ENCODE data around the gene MBD4. TPM values are rescaled to one million over a fixed set of nuclear protein-coding genes. Genes with fewer than 3 reads are reported as not detected.
"Not testable (repeated sequence)": the region's sequence is repeated elsewhere in the genome, so short reads cannot be mapped to it uniquely, and the experiment has no call there.

The MBD4 gene
- polyA plus RNA-seq (ENCODE audit: insufficient read length in 4 of 4), result 10 to 100 TPM; 41.4 to 52.1 (median 46.6) TPM

GRCh38 chr3:129439817-129440617, at the start of gene MBD4, which contains the start of gene IFT122:
Gene MBD4, minus strand, starts transcription at chr3:129439948. Its CDS starts 115 bp downstream, at chr3:129439833.
Gene IFT122, plus strand, starts transcription at chr3:129440224. Its CDS starts 107 bp downstream, at chr3:129440331.
- DNase-seq (ENCODE audit: low read depth in 4 of 4, low spot score in 2 of 4), result peak; percentile 84 to 97 (median 89)

DNA sequence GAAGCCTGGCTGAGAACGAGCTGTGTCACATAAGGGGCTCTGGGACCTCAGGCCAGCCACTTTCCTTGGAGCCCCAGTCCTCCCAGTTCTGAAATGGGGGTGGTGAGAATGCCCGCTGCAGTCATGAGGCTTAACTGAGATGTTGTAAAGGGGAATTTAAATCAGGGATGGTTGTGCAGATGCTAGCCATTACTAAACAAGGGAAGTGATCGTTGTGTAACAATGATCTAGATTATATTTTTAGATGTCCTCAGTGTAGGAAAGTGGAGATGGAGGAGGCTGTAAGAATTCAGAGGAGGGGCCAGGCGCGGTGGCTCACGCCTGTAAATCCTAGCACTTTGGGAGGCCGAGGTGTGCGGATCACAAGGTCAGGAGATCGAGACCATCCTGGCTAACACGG, 49.5 kb upstream of the MBD4 start:
- DNase-seq (ENCODE audit: low read depth in 4 of 4, low spot score in 2 of 4), result not testable (repeated sequence)

DNA sequence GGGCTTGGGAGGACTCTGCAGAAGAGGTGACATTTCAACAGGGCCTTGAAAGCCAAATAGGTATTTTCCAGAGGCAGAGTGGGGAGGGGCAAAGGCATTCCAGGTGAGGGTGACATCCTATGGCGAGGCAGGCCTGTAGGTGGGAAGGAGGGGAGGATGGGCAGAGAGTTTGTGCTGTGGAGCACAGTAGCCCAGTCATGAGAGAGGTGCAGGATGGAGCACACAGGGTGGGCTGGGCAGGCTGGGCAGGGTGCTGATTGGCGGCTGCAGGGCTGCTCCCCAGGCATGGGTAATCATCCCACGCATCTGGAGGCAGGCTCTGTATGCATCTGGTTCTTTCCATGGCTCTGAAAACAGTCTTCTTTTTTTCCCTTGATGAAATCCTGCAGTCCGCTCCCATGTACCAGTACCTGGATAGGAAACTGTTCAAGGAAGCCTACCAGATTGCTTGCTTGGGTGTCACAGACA, 48.2 kb upstream of the MBD4 start:
- DNase-seq (ENCODE audit: low read depth in 4 of 4, low spot score in 2 of 4), result not testable (repeated sequence)

DNA sequence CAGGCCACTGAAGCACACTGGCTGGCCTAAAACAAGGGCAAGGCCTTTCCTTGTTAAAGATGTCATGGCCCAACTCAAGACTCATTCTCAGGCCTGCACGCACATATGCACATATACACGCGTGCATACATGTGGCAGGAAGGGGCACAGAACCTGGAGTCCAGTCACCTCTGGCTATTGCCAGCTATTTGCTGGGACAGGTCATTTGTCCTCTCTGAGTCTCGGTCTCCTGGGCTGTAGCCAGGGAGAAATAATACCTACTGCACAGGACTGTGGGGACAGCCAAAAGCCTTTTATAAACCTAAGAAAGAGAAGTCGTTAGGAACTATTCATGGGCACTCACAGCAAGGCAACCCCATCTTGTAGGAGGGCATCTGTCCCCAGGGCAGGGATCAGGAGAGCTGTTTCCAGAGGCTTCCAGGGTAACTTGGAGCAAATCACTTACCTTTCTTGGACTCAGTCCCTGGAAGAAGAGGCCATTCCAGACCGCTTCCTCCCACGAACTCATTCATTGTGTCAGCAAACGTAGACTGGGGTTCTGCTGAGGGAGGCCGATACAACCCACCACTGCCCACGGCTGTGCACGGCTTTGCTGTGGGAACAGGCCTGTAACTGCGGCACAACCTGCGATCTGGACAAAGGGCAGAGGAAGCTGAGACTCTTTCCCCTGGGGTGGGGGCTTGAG, 47.6 kb upstream of the MBD4 start:
- DNase-seq (ENCODE audit: low read depth in 4 of 4, low spot score in 2 of 4), result no peak

GRCh38 chr3:129486664-129487035, 46.9 kb upstream of the MBD4 start:
- DNase-seq (ENCODE audit: low read depth in 4 of 4, low spot score in 2 of 4), result no peak

DNA sequence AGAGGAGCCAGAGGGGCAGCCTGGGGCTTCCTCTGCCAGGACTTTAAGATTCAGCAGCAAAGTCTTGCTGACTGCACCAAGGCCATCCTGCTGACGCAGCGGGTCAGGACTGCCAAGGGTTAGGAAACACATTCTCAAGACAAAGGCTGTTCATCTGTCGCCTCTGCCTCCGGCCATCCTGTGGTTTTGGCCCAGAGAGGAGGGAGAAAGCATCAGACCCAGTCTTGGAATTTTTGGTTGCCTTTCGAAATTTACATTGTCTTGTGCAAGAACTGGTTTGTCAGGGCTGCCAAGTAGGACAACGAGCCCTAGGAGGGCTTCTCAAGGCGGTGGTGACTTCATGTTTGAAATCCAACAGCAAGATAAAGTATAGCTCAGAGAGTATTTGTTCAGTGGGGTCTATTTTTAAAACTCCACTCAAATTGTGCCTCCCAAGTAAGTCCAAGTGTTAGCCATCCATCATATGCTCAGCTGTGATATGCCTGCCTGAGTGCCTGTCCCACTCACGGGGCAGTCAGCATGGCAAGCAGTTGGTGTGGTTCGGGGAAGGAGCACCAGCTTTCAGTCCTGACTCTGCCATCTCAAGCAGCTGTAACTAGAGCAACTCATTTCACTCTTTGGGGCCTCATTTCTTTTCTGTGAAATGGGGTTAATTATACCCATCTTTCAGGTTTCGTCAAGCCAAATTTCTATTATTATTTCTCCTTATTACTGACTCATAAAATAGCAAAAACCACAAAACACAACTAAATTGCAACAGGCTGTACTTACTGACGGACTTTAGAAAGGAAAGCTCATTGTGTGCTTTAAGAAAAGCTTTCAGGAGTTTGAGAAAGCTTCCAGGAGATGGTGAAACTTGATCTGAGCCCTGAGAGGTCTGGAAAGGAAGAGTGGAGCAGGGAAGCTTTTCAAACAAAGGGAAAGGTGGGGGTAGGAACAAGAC, 46.2 kb upstream of the MBD4 start:
- DNase-seq (ENCODE audit: low read depth in 4 of 4, low spot score in 2 of 4), result no peak

DNA sequence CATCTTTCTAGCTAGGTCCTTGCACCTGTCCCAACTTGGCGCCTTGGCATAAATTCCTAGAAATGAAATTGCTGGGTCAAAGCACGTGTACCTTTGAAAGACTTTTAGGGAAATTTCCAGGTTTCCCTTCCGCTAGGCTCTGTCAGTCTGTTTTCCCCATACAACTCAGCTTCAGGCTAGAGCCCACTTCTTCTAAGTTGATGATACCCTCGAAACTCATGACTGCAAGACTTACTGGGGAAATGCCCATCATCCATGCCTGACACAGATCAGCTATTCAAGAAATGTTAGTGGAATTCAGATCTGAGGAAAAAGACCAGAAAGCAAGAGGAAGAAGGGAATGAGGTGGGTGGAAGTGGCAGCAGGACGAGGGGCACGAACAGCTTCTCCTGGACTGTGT, 45.4 kb upstream of the MBD4 start:
- DNase-seq (ENCODE audit: low read depth in 4 of 4, low spot score in 2 of 4), result not testable (repeated sequence)

GRCh38 chr3:129483870-129484269, 44.1 kb upstream of the MBD4 start:
- DNase-seq (ENCODE audit: low read depth in 4 of 4, low spot score in 2 of 4), result no peak

GRCh38 chr3:129482721-129483120, 43.0 kb upstream of the MBD4 start:
- no peak for DNase-seq (ENCODE audit: low read depth in 4 of 4, low spot score in 2 of 4)

GRCh38 chr3:129481766-129482332, 42.1 kb upstream of the MBD4 start:
- DNase-seq (ENCODE audit: low read depth in 4 of 4, low spot score in 2 of 4), result no peak

DNA sequence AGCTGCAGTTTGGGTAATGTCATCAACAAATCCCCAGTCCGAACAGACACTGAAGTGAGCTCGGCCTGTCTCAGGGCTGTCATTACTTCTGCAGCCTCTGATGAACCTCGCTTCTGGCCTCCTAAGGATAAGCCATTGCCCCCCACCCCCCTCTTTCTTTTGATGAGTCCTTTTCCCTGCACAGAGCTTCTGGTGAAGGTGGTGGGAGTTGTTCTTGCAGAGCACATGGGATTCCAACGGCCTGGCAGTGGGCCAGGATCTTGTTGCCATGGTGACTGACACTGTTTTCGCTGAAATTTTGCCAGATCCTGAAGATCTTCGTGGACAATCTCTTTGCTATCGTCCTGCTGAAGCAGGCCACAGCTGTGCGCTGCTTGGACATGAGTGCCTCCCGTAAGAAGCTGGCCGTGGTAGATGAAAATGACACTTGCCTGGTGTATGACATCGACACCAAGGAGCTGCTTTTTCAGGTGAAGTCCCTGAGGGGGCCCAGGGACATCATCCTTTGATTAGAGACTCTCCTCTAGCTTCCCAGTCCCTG, 41.5 kb upstream of the MBD4 start:
- DNase-seq (ENCODE audit: low read depth in 4 of 4, low spot score in 2 of 4), result peak in 3 of 4 donors; percentile 24 to 41 (median 32)

- DNase-seq (ENCODE audit: low read depth in 4 of 4, low spot score in 2 of 4), result no peak
These were observed 36.8 kb upstream of the MBD4 start for GRCh38 chr3:129476586-129476985.

DNA sequence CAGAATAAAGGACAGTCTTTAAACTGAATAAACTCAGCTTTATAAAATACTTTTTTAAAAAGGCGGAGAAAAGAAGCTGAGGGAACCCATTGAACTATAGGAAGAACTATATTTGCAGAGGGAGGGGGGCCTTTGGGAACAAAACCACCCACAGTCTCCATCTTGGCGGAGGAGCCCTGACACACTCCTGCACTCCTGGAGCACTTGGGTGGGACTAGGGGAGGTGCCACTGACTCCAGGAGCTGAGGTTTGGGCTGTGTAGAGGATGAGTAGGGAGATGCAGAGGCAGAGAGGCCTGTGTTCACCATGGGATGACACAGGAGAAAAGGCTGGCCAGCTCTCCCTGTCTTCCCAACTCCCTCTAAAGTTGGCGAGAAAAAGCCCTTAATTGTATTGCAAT, 36.1 kb upstream of the MBD4 start:
- no peak for DNase-seq (ENCODE audit: low read depth in 4 of 4, low spot score in 2 of 4)

GRCh38 chr3:129474984-129475804, 35.4 kb upstream of the MBD4 start:
- DNase-seq (ENCODE audit: low read depth in 4 of 4, low spot score in 2 of 4), result no peak

DNA sequence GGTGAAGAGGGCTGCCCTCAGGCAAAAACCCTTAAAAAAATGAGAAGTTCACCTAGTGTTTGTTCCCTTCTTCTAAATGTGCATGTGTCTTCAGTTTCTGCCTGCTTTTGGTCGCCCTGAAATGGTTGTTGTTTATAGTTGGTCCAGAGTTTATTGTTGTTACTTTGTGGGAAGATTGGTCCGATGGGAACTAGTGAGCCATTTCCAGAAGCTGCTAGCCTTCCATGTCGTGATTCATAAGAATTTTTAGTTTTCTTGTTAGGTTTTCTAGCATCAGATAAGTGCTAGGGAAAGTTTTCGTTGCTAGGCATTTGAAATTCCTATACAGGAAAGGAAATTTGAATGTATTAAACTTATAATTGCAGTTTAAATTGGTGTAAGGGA, 34.0 kb upstream of the MBD4 start:
- DNase-seq (ENCODE audit: low read depth in 4 of 4, low spot score in 2 of 4), result no peak

DNA sequence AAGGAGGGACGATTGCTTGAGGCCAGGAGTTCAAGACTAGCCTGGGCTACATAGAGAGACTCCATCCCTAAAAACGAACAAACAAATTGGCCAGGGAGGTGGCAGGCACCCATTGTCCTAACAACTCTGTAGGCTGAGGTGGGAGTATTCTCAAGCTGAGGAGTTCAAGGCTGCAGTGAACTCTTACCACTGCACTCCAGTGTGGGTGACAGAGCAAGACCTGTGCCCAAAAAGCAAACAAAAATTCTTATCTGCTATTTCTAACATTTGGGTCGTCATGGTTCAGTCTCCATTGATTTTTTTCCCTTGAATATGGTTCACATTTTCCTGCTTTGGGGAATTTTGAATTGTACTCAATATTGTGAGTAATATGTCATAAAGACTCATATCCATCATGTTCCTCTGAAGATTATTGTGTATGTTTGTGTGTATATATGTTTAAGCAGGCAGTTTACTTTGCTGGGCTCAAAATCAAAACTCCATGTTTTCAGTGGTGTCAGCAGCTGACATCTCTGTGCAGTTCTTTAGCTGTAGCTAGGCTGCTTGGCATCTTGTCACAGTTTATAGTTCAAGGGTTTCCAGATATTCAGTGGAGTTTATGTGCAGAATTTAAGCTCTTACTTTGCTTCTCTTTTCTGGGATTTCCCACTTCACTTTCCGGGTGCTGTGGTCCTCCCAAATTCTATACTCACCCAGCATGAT, 33.5 kb upstream of the MBD4 start:
- DNase-seq (ENCODE audit: low read depth in 4 of 4, low spot score in 2 of 4), result no peak

DNA sequence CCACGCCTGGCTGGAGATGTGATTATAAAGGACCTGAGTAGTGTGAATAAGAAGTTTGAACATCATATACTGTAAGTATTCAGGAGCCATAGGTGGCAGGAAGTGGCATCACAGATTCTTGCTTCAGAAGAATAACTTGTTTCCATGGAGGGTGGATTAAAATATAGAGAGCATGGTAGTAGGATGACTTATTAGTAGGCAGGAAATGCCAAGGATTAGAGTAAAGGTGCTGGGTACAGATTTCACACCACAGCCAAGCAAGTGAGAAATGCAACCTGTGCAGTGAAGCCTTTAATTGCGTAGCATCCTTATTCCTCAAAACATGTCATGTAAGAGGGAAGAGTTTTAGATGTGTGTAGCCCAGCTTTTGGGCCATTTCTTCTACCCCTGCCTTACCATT, 31.1 kb upstream of the MBD4 start:
- no peak for DNase-seq (ENCODE audit: low read depth in 4 of 4, low spot score in 2 of 4)

DNA sequence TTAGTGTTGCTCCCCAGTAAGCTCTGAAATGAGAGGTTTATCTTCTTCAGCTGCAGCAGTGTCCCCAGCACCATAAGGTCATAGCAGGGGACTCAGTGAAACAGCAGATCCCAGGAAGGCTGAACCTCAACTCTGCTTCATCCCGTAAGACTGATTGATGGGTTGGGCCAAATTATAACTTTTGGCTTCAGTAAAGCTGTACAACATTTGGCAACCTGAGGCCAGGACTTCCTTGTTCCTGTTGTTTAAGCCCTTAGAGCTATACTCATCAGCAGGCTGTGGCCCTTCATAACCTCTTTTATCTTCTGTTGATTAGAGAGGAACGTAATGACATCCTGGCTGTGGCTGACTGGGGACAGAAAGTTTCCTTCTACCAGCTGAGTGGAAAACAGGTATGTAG, 29.3 kb upstream of the MBD4 start:
- no peak for DNase-seq (ENCODE audit: low read depth in 4 of 4, low spot score in 2 of 4)

GRCh38 chr3:129467932-129468331, 28.2 kb upstream of the MBD4 start:
- no peak for DNase-seq (ENCODE audit: low read depth in 4 of 4, low spot score in 2 of 4)
